Fibroblast of pulmonary artery (primary cell): ENCODE results near the gene SYPL2.

Source experiments
- DNase-seq: peaks from one replicate; pipeline ENCODE4 v3.0.0-alpha.2; 2010; ENCODE audit warnings: low read depth
- H3K4me3 ChIP-seq: replicated peaks from 2 replicates; pipeline ENCODE4 v1.5.1; 2011; ENCODE audit warnings: low read depth, mild to moderate bottlenecking, control low read depth, low read length, moderate library complexity
- CTCF ChIP-seq: IDR thresholded peaks from 2 replicates; pipeline ENCODE4 v1.5.1; 2011; ENCODE audit warnings: mild to moderate bottlenecking, control low read depth, low read length, inconsistent platforms; ENCODE audit errors: missing control alignments

Gene SYPL2

GRCh38 chr1:109477821-109478220 lies 11.5 kb downstream of the SYPL2 start:
- TF ChIP-seq CTCF: no peak
- H3K4me3 ChIP-seq: no peak overlapping the region
- no peak for DNase-seq

- no peak overlapping the region for H3K4me3 ChIP-seq
- no peak for DNase-seq
- no peak for TF ChIP-seq CTCF
Measured at GRCh38 chr1:109478806-109479205, 12.5 kb downstream of the SYPL2 start.

- TF ChIP-seq CTCF: no peak
- no peak overlapping the region for H3K4me3 ChIP-seq
- no peak for DNase-seq
Measured at GRCh38 chr1:109479311-109479710, 13.0 kb downstream of the SYPL2 start.

GRCh38 chr1:109479901-109480300 lies 13.6 kb downstream of the SYPL2 start:
- no peak overlapping the region for H3K4me3 ChIP-seq
- no peak for DNase-seq
- TF ChIP-seq CTCF: no peak

- H3K4me3 ChIP-seq: no peak overlapping the region
- TF ChIP-seq CTCF: no peak
- DNase-seq: no peak
Measured at GRCh38 chr1:109481646-109482045, 15.3 kb downstream of the SYPL2 start.

- no peak for DNase-seq
- no peak for TF ChIP-seq CTCF
- no peak overlapping the region for H3K4me3 ChIP-seq
Measured at GRCh38 chr1:109482242-109482641, 15.9 kb downstream of the SYPL2 start.

GRCh38 chr1:109482791-109483671 lies 16.7 kb downstream of the SYPL2 start:
- H3K4me3 ChIP-seq: peak overlapping the region; percentile 50
- no peak for TF ChIP-seq CTCF
- DNase-seq: no peak
